Retinal pigment epithelial cell (primary cell): Measurements from ENCODE around the gene FMNL2.
"Not testable (repeated sequence)": the region's sequence is repeated elsewhere in the genome, so short reads cannot be mapped to it uniquely, and the experiment has no call there.

Experiments used
- DNase-seq: peaks from one replicate; pipeline ENCODE4 v3.0.0-alpha.2; 2010; ENCODE audit warnings: low read depth
- H3K4me3 ChIP-seq: 2 replicates; pipeline ENCODE4 v1.5.1; 2011; ENCODE audit warnings: mild to moderate bottlenecking, low read length, control low read depth, moderate library complexity
- CTCF ChIP-seq: conservative IDR thresholded peaks from 2 replicates; pipeline ENCODE4 v1.5.1; 2011; ENCODE audit warnings: low read depth, low read length, control low read depth, inconsistent platforms

FMNL2 gene

GRCh38 chr2:152307863-152308262 lies 27.1 kb upstream of the FMNL2 start:
- no peak for DNase-seq
- TF ChIP-seq CTCF = no peak
- H3K4me3 ChIP-seq = no peak overlapping the region

GRCh38 chr2:152309352-152310214 lies 25.4 kb upstream of the FMNL2 start:
- H3K4me3 ChIP-seq = no peak overlapping the region
- no peak for DNase-seq
- no peak for TF ChIP-seq CTCF

- H3K4me3 ChIP-seq = no peak overlapping the region
- TF ChIP-seq CTCF = no peak
- no peak for DNase-seq
These were observed 15.0 kb upstream of the FMNL2 start for GRCh38 chr2:152319822-152320570.

GRCh38 chr2:152320814-152321213 lies 14.2 kb upstream of the FMNL2 start:
- no peak for DNase-seq
- TF ChIP-seq CTCF = no peak
- no peak overlapping the region for H3K4me3 ChIP-seq

- no peak overlapping the region for H3K4me3 ChIP-seq
- no peak for DNase-seq
- TF ChIP-seq CTCF = no peak
These were observed 12.8 kb upstream of the FMNL2 start for GRCh38 chr2:152322222-152322621.

- H3K4me3 ChIP-seq, DNase-seq: not testable (repeated sequence)
These were observed 9.8 kb upstream of the FMNL2 start for GRCh38 chr2:152325126-152325525.

GRCh38 chr2:152326710-152327109 lies 8.3 kb upstream of the FMNL2 start:
- no peak for TF ChIP-seq CTCF
- no peak for DNase-seq
- H3K4me3 ChIP-seq = no peak overlapping the region
